HG03175 (cell line): Measurements from ENCODE around the gene HECTD2.
"Not testable (repeated sequence)": the region's sequence is repeated elsewhere in the genome, so short reads cannot be mapped to it uniquely, and the experiment has no call there.

Experiments
- ATAC-seq: cut with Tn5 transposase; IDR thresholded peaks from one replicate; pipeline ENCODE4 v1.9.1; 2021; ENCODE audit warnings: mild to moderate bottlenecking, moderate library complexity; ENCODE audit not compliant: unreplicated experiment

The HECTD2 gene, protein sequence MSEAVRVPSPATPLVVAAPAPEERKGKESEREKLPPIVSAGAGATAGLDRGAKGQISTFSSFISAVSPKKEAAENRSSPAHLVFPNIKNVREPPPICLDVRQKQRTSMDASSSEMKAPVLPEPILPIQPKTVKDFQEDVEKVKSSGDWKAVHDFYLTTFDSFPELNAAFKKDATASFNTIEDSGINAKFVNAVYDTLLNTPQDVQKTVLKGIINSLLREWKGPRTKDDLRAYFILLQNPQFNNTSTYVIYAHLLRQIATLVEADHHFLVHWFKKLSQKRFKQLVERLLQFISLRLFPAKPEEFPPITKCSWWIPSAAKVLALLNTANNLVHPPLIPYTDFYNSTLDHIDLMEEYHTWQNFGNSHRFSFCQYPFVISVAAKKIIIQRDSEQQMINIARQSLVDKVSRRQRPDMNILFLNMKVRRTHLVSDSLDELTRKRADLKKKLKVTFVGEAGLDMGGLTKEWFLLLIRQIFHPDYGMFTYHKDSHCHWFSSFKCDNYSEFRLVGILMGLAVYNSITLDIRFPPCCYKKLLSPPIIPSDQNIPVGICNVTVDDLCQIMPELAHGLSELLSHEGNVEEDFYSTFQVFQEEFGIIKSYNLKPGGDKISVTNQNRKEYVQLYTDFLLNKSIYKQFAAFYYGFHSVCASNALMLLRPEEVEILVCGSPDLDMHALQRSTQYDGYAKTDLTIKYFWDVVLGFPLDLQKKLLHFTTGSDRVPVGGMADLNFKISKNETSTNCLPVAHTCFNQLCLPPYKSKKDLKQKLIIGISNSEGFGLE

DNA sequence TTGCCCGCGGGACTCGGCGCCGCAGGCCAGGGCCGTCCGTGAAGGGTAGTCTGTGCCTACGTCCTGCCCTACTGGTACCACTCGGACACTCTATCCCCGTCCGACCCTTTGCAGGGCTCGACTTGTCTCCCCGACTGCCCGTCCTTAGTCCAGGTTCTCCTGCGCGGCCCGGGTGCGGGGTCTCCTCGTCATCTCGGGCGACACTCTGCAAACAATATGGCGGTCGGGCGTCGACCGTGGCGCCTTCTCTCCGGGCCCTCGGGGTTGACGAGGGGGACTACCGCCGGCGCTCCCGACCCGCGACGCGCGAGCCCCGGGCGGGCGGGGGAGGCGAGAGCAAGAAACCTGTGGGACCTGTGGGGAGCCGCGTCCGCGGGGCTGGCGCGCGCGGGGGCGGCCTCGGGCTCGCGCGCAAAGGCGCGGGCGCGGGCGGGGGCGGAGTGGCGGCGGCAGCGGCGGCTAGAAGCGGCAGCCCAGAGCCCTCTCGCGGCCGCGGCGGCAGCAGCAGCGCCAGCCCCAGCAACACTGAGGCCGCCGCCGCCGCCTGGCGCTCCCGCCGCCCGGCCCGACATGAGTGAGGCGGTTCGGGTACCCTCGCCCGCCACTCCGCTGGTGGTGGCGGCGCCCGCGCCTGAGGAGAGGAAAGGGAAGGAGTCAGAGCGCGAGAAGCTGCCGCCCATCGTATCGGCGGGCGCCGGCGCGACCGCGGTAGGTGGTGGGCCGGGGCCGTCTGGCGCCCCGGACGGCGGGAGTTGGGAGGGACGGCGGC is at the start of gene HECTD2:
Gene HECTD2, plus strand, starts transcription at position 476 of the 769 bp plus-strand sequence. Its CDS starts 95 bp downstream, at position 571.
- ATAC-seq: peak; percentile 92

DNA sequence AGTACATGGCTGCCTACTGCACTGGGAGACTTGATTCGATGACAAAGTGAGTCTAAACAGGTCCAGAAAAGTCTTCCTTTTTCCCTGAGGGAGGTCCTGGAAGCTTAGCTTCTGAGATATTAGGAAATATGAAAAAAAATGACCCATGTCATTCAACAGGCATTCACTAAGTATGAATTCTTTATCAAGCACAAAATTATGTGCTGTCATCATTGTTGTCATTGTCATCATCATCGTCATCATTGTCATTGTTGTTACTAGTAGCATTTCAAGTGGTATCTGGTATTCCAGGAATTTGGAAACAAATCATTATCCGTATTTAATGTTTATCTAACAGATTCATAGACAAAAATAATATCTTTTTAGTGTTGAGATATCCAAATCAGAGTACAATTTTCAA is 49.7 kb upstream of the HECTD2 start:
- no peak for ATAC-seq

DNA sequence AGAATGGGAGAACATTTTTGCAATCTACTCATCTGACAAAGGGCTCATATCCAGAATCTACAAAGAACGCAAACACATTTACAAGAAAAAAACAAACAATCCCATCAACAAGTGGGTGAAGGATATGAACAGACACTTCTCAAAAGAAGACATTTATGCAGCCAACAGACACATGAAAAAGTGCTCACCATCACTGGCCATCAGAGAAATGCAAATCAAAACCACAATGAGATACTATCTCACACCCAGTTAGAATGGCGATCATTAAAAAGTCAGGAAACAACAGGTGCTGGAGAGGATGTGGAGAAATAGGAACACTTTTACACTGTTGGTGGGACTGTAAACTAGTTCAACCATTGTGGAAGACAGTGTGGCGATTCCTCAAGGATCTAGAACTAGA is 44.6 kb upstream of the HECTD2 start:
- not testable (repeated sequence) for ATAC-seq

DNA sequence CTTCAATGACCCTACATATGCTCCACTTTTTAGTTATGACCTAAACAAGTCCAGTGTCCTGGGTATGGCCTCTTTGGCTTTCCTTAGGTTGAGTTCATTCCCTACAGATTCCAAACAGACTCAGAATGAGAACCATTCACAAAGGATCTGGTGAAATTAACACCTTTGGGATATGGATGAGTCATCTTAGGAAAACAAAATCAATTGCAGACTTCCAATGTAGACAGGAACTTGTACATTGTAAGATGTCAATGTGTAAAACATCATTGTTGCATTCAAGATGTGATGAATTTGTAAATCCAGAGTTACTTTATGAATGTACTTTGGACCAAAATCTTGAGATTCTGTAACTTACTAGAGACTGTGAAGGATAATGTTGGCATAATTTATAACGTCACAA is 43.4 kb upstream of the HECTD2 start:
- no peak for ATAC-seq

DNA sequence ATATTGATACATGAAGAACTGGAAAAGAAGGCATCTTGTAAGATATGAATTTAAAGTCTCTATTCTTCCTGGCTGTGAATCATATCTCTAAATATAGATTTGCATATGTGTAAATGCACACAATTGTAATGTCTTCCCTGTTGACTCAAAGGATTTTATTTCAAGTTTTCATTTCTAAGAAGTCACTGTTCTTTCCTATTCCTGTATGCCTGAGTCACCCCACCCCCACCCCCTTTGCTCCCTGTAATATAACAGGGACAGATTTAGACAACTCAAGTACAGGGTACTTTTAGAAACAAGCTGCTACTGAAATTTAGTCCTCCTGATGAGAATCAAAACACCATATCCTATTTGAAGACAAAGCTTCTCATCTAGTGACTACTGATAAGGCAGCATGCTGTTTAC is 43.0 kb upstream of the HECTD2 start:
- ATAC-seq: no peak

DNA sequence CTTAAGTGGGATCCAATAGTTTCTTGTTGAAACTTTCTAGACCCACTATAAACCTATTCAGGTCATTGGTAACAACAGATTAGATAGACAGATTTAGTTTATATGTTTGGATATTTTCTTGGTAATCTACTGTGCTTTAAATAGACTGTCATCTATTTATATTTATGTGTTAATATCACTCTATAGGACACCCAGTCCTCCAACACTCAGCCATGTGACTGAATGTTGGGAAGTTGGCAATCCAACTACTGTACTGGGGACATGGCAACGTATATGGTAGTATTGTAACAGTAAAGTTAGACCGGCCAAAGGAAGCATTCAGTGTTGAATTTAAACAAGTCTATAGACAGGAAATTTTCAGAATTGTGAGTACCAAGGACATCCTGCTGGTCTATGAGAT is 42.6 kb upstream of the HECTD2 start:
- ATAC-seq: no peak

DNA sequence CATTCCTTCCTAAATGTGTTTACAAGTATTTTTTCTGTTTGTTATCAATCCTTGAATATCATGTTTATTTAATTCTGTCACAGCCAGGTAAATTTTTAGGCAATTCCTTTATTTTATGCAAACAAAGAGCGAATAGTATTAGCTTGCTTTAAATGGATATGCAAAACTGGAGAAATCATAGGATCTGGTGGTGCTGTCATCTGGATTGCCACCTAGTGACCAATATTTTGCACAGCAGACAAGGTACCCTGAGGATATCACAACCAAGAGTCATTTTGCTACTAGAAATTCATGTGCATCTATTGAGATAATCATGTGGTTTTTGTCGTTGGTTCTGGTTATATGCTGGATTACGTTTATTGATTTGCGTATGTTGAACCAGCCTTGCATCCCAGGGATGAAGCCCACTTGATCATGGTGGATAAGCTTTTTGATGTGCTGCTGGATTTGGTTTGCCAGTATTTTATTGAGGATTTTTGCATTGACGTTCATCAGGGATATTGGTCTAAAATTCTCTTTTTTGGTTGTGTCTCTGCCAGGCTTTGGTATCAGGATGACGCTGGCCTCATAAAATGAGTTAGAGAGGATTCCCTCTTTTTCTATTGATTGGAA is 40.1 kb upstream of the HECTD2 start:
- ATAC-seq: not testable (repeated sequence)

DNA sequence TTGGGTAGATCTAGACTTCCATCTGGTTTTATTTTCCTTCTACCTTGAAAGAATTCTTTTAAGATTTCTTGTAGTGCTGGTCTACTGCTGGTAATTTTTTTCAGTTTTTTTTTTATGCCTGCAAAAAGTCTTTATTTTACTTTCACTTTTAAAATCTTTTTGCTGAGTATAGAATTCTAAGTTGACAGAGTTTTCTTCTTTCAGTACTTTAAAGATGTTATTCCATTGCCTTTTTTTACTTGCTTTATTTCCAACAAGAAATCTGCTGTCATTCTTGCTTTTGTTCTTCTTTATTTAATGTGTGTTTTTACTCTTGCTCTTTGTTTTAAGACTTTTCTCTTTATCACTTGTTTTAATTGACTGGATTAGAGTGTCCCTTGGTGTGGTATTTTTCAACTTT is 36.1 kb upstream of the HECTD2 start:
- ATAC-seq: no peak

DNA sequence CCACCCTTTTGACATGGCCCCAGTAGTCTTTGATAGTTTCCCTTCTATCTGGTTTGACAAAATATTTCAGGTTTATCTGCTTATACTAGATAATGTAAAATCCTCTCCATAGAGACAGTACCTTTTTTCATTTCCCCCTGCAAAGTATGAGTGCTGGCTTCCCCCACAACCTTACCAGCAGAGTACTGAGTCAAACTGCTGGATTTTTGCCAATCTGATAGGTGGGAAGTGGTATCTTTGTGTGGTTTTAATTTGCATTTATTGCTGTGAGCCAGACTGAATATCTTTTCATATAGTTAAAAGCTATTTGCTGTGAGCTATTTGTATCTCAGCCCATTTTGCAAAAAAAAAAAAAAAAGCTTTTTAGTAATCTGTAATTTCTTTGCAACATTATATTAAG is 32.1 kb upstream of the HECTD2 start:
- no peak for ATAC-seq

DNA sequence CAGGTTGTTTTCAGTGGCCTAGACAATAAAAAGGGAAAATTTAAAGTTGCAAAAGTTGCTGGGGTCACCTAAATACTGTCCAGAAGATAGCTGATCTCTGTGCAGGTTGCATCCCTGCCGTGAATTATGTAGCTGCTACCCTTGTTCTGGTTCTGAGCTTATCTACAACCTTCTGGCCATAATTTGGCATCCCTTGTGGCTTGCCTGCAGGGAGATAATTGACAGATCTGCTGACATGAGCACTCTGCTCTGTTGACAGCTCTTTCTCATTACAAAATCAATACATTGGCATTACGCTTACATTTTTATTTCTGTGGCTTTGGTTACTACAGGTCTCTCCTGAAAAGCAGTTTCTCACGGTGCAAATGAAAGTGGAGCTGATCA is 29.3 kb upstream of the HECTD2 start:
- no peak for ATAC-seq

DNA sequence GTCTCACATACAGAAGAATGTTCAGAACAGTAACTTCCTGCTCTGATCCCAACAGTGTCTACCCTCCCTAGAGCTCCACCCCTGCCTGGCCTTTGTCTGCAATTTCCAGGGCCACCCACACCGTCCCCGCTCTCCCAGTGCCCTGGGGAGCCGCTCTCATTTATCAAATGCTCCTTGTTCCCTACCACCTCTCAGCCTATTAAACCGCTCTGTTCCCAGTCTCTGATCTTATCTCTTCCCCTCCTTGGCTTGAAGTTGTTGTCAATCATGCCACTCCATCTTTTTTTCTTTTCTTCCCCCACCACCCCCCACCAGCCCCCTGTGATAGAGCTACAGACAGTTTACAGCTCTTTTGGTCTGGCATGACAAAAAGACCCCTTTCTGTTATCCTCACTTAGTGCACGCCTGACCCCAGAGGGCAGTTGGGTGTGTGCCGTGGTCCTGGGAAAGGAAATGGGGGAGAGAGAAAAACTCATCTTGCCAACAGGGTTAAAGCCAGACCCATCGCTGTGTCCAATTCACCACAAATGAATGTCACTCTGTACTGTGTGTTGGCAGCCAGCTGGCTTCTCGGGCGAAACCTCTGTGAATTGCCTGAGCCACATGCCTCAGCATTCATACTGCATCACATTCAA is 28.8 kb upstream of the HECTD2 start:
- ATAC-seq: no peak

DNA sequence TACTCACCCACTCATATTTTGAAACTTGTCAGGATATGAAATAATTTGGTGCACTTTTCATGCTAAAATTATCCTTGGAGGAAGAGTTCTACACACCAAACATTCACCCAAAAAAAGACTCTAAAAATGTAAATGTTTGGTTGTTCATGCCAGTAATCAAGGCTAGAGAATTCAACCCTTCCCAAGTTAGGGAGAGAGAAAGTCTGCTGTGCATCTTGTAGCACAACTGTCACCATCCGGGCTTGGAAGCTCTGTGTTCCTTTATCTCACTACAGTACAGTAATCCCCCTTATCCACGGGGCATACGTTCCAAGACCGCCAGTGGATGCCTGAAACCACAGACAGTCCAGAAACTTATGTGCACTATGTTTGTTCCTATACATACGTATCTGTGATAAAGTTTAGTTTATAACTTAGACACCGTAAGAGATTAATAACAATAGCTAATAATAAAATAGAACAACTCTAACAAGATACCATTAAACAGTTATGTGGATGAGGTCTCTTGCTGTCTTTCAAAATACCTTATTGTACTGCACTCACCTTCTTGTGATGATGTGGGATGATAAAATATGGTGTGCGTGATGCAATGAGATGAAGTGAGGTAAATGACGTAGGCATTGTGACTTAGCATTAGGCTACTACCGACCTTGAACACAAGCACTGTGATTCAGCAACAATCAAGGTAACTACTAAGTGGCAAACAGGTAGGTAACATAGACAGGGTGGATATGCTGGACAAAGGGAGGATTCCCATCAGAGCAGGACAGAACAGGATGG is 24.6 kb upstream of the HECTD2 start:
- ATAC-seq: no peak

DNA sequence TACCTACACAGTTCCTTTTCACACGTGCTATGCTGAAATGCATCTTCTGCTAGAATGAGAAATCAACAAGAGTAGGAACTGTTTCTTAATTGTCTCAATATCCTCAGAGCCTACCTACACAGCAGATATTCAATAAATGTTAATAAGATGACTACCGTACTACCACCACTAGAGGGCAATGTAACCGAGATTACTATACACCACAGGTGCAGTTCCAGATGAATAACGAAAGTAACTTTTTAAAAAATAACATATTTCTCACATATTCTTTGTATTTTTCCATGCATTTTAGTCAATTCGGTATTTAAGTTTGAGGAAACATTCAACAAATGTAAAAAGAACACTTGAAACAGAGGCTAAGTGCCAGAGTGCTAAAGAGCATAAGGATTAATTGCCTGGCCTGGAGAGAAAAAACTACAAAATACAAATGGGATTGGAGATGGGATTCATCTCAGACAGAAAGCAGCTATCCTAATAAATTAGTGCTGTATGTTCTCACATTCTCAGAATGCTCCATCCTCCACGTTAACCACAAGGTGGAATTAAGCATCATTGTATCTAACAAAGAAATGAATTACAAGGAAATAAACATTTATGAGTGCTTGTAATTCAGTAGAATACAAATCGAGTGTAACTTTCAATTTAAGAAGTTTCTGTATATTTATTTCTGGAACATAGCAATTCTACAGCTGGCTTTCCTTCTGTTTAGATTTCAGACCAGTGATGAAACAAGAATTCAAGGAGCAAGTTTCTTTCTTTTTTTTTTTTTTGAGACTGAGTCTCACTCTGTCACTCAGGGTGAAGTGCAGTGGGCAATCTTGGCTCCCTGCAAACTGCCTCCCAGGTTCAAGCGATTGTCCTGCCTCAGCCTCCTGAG is 20.3 kb upstream of the HECTD2 start:
- peak; percentile 96 for ATAC-seq

DNA sequence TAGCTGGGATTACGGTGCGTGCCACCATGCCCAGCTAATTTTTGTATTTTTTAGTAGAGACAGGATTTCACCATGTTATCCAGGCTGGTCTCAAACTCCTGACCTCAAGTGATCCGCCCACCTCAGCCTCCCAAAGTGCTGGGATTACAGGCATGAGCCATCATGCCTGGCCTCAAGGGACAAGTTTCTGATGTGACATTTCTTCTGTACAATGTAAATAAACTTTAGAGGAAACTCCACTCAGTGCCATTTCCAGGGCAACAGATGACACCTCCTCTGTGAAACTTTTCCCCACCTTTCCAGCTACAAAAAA is 19.7 kb upstream of the HECTD2 start:
- not testable (repeated sequence) for ATAC-seq

DNA sequence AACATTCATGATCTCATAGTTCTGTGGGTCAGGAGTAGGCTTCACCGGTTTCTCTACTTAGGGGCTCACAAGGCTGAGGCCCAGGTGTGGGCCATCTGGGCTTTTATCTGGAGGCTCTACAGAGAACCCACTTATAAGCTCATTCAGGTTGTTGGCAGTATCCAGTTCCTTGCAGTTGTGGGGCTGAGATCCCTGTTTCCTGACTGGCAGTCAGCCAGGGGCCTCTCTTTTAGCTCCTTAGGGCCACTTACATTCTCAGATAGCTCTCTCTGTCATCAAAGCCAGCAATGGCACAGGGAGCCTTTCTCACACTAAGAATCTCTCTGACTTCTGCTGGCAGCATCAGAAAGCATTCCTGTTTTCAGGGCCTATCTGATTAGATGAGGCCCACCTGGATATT is 18.2 kb upstream of the HECTD2 start:
- ATAC-seq: no peak

DNA sequence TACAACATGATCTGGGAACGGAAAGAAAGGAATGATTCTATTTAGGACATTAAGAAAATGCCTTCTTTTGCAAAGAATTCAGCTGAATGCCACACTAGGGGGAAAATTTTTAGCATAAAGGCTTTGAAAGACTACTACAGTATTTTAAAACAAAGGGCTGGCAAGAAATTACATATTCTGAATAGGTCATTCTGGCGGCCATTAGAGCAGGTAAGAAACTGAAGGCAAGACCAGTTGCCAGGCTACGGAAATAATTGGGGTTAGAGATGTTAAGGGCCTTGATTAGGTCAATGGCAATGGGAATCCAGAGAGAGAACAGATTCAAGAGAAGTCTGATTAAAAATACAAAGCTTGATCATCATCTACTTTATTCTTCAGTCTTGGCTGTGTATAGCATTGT is 3.8 kb upstream of the HECTD2 start:
- ATAC-seq: no peak

DNA sequence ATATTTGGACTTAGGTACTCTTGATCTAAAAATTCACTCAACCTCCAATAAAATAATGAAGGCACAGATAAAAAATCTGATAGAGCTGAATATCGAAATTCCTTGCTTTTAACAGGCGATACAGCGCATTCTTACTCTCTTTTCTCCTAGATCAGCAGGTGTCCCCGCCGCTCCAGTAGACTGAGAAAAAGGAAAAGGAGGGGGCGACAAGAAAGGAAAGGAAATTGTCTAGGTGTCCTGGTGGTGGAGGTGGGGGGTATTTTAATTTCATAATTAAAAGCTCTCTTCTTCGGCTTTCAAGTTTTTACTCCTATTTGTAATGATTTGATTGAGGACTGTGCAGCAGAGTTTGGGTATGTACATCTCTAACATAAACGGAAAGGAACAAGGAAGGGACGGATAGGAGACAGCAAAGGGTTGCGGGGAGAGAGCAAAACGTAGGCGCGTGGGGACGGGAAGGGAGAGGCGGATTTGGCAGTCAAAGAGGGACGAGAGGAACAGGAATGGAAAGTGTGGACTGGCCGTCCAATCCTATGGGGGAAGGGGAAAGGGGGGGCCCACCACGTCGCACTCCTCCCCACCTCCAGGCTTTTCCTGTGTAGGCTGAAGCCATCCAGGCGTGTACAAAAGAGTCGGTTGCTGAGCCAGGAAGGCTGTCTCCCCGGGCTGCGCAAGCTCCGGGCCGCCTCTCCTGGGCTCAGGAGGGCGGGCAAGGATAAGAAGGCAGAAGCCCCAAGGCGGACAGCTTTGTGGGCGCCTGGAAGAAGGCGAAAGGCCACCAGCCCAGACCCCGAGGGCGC is 875 bp upstream of the HECTD2 start:
- peak; percentile 12 for ATAC-seq
